ENCODE data around the gene CD81.

Gene CD81

DNA sequence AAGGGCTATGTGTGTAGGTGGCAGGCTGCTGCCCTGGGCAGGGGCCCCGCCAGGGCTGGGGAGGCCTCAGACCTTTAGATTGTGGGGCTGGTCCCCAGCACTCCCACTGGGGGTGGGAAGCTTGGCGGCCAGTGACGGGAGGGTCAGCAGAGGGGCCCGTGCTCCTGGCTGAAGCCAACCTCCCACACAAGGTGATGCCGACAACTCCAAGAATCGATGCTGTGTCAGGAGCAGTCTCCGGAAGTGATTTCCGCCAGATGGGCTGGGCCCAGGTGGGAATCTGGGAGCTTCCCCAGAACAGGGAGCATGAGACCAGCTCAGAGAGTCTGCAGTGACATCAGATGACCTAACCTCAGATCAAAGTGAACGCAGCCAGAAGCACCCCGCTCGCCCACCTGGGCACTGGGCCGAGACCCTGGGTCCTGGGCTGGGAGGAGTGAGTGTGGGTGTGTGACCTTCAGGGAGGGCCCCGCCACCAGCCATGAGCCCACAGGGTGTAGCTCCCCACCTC, 59.5 kb downstream of the CD81 start:
- no peak for DNase-seq (ENCODE audit: low read depth)

DNA sequence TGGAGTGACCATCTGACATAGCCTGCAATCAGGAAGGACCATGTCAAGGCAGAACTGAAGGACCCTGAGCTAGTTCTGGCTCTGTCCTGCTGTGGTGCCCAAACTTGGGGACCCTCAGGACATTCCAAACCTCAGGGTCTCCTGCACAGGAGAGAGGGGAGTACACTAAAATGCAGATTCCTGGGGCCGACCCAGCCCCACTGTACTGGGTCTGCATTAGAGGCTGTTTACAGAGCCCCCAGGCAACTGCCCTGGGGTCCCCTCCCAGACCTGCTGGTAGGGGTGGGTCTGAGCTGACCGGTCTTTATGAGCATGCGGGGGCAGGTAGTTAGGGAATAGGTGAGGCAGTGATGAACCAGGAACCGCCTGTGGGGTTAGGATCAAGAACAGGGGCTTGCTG, 60.4 kb downstream of the CD81 start:
- DNase-seq (ENCODE audit: low read depth), result no peak

DNA sequence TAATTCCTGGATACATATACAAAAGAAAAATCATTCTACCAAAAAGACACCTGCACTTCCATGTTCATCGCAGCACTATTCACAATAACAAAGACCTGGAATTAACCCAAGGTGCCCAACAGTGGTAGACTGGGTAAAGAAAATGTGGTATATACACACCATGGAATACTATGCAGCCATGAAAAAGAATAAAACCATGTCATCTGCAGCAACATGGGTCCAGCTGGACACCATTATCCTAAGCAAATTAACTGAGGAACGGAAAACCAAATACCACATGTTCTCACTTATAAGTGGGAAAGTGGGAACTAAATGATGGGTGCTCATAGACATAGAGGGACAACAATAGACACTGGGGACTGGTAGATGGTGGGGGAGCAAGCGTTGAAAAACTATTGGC, 62.7 kb downstream of the CD81 start:
- no peak for DNase-seq (ENCODE audit: low read depth)

DNA sequence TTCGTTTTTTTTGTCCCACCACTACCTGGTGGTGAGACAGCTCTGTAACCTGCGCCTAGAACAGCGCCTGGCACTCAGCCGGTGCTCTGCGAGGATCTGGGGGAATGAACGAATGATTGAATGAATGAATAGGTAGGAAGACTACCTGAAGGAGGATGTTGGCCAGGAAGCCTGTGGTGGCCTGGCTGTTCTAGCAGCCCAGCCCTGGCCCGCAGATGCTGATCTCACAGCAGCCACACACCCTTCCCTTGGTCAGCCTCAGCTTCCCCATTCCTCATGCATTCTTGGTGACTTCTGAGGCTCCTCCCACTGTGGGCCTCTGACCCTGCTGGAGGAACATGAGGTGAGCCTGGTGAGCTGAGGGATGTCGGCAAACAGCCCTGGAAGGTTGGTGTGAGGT, 63.5 kb downstream of the CD81 start:
- DNase-seq (ENCODE audit: low read depth), result no peak

DNA sequence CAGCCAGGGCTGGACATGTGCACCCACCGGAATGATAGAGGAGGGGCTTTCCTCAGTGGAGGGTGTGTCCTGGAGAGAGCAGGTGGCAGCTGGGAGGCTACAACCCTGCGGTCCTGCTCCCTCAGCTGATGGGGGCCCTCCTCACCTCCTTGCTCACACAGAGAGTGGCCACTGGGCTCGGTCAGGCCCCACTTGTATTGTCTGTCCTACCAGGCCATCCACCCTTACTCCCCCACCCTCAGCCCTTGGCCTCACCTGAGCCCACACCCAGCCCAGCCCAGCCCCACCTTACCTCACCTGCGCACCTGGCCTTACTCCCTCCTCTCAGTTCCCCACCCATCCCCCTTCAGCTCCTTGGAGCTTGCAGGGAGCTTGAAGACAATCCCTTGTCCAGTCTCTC, 64.1 kb downstream of the CD81 start:
- no peak for DNase-seq (ENCODE audit: low read depth)

DNA sequence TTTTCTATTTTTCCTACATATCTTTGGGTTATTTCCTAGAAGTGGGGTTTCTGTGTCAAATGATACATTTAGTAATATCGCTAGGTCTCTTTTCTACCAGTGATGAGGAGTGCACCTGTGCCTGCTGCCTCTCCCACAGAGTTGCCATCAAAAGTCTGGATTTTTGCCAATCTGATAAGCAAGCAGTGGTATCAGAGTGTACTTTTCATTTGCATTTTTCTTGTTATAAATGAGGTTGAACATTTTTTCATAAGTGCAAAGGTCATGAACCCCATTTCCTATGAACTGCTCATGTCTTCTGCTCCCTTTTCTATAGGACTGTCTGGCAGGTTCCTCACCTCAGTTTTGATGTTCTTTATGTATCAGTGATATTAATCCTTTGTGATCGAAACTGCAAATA, 65.5 kb downstream of the CD81 start:
- DNase-seq (ENCODE audit: low read depth), result no peak

DNA sequence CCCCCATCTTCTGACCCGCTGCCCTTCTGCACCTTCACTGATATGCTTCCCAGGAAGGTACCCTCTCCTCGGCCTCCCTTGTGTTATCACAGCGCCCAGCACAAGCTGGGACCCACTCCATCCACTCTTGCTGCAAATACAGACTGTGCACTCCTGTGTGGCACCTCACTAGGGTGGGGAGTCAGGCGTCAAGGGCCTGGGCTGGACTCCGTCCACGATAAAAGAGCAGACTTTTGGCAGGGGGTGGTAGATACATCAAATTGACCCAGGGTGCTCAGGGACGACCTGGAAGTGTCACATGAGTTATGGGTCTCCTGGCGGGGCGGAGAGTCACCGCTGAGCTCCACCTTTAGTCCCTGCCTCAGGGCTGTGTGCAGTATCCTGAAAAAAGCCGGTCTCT, 66.3 kb downstream of the CD81 start:
- DNase-seq (ENCODE audit: low read depth), result no peak

DNA sequence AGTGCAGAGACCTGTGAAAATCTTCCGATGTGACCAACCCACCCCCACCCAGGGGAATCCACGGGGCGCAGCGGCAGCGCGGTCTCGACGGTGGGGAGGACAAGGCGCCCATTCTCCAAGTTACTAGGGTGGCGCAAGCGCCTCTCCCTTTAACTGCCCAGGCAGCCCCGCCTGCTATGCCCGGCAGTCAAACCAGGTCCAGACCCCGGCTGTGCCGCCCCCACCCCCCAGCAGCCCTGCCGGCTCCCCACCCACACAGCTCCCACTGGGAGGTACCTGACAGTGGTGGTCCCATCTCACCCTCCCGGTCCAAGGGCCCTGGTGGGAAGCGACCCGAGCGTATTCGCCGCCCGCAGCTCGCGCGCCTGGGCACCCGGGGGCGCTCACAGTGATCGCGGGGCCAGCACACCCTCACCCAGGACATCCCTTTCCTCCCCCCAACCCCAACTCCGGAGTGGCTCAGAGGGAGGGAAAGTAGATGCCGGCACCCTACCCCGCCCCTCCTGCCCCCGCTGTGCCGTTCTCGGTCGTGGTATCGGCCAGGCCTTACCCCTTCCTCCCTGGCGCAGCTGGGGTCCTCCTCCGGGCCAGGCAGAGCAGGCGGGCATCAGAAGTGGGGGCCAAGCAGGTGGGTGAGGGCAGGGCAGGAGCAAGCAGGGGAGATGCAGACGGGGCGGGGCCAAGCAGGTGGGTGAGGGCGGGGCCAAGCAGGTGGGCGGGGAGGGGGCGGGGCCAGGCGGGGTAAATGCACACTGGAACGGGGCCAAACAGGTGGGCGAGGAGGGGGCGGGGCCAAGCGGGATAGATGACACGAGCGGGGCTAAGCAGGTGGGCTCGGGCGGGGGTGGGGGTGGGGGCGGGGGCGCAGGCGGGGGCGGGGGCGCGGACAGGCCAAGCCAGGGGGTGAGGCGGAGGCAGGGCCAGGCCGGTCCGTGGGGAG, 67.0 kb downstream of the CD81 start, which contains the start of gene TRPM5:
Gene TRPM5 (minus strand): TSS at position 634 of the 940 bp plus-strand sequence. CDS start 21,478 bp downstream, outside the sequence.
- no peak for DNase-seq (ENCODE audit: low read depth)

DNA sequence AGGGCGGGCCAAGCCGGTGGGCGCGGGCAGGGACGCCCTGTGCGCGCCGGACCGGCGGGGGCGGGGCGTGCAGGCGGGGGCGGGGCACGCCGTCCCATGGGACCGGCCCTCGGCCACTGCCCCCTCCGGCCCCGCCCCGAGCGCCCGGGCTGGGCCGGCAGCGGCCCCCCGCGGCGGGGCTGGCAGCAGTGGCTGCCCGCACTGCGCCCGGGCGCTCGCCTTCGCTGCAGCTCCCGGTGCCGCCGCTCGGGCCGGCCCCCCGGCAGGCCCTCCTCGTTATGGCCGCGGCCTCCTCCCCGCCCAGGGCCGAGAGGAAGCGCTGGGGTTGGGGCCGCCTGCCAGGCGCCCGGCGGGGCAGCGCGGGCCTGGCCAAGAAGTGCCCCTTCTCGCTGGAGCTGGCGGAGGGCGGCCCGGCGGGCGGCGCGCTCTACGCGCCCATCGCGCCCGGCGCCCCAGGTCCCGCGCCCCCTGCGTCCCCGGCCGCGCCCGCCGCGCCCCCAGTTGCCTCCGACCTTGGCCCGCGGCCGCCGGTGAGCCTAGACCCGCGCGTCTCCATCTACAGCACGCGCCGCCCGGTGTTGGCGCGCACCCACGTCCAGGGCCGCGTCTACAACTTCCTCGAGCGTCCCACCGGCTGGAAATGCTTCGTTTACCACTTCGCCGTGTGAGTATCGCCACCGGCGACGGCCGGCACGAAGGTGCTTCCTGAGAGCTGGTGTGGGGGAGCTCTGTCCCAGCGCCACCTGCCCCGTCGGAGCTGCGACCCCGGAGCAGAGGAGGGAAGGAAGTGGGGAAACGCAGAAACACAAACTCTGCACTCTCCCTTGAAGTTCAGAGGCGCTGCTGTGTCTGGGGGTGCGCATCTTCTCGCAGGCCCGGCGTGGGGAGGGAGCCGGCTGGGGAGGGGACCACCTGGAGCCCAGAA, 68.0 kb downstream of the CD81 start, which contains the start of gene KCNQ1:
Gene KCNQ1 (plus strand): TSS at position 188 of the 925 bp plus-strand sequence. CDS start 91 bp downstream, at position 279.
- DNase-seq (ENCODE audit: low read depth), result no peak

DNA sequence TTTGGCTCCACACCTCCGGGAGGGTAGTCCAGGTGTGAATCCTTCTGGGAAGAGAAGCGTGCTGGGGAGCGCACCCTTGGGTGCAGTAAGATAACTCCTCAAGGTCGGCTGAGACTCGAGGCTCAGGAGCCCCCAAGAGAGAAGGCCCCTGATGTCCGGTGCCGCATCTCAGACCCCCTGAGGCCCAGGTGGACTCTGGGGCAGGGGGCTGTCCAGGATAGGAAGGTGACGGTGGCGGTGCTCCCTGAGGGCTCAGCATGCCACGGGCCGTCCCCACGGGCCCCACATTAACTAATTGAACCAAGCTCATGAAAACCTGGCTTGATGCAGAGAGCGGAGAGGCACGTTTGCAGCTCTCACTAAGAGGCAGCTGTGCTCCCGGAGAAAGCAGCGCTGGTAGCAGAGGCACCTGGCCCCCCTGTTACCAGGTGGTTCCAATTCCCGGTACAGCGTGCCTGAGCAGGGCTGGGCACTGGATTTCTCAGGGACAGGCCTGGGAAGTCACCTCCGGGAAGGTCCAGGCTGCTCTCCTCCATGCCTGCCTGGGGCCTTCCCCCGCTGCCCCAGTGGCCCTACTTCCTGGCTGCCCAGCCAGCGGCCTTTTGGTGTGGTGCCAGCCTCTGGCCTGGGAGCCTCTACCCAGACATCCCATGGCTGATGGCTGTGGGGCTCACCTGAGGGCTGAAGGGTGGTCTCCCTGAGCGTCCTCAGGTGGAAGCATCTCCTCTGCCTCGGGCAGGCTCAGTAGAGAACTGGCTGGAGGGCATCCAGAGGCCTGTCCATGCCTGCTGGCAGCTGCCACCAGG, 68.8 kb downstream of the CD81 start:
- no peak for DNase-seq (ENCODE audit: low read depth)

DNA sequence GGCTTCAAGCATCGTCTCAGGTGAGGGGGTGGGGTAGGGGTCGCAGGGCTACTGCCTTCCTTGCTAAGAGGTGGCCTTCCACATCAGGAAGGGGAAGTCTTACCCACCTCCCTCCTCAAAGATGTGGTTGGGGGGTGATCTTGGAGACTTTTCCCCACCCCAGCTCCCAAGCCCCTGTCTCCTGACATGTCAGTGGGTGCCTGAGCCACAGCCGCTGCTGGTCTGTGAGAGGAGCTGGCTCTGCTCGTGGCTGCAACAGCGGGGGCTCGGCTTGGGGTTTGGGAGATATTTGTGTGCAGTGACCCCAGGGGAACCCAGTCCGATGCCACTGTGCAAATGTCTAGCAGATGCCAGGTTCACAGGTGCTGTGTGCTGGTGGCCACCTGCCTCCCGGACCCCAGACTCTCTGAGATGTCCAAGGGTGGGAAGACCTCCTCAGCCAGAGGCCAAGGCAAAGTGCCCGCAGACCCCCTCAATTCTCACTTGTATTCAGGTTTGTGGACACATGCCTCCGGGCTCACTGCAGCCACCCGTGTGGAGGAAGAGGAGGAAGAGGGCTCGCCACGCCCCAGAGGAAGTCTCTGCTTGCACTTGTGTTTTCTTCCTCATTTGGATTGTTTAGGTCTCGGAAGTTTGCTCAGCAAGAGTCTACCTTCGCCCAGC, 69.6 kb downstream of the CD81 start:
- no peak for DNase-seq (ENCODE audit: low read depth)

Measured in HS-27A (cell line).